ENCODE measurements around the gene FIG4. TPM values are rescaled to one million over a fixed set of nuclear protein-coding genes. Genes with fewer than 3 reads are reported as not detected.
"Not testable (repeated sequence)": the region's sequence is repeated elsewhere in the genome, so short reads cannot be mapped to it uniquely, and the experiment has no call there.

Gene FIG4
- polyA plus RNA-seq, 6 donors from 2014 or later = 59.0 to 124 (median 72.6) TPM

GRCh38 chr6:109821428-109821827, 130.3 kb downstream of the FIG4 start:
- no peak for DNase-seq
- H3K4me3 Mint-ChIP-seq = peak overlapping the region in 3 of 8 donors; percentile 74 to 83 (median 82)
- H3K9me3 Mint-ChIP-seq = no peaks in the 10 kb centered on the region
- peaks cover 20 to 30% of the 10 kb centered on the region in 2 donors for H3K36me3 Mint-ChIP-seq
- peaks cover 22 to 39% (median 27%) of the 10 kb centered on the region in 3 donors for H3K4me1 Mint-ChIP-seq
- peak overlapping the region in 5 of 6 donors; percentile 7 to 92 (median 79) for H3K27ac Mint-ChIP-seq
- no peak for ATAC-seq (ENCODE audit: low read depth in 2 of 2)
- no peaks in the 10 kb centered on the region for H3K27me3 Mint-ChIP-seq

- Mint-ChIP-seq H3K36me3 (peaks cover 41 to 50% of the 10 kb centered on the region in 2 donors), H3K4me3 (no peak overlapping the region), H3K27ac (no peak overlapping the region), H3K27me3 (no peaks in the 10 kb centered on the region), H3K4me1 (peaks cover 19 to 28% (median 27%) of the 10 kb centered on the region in 3 donors), H3K9me3 (peaks cover 0 to 3% (median 0%) of the 10 kb centered on the region in 7 donors)
- ATAC-seq (ENCODE audit: low read depth in 2 of 2) (no peak), DNase-seq (no peak)
Measured at GRCh38 chr6:109824105-109824504, 133.0 kb downstream of the FIG4 start.

- H3K4me3 Mint-ChIP-seq = no peak overlapping the region
- peaks cover 12 to 23% (median 16%) of the 10 kb centered on the region in 7 donors for H3K9me3 Mint-ChIP-seq
- H3K27ac Mint-ChIP-seq = no peak overlapping the region
- H3K4me1 Mint-ChIP-seq = peaks cover 0 to 5% (median 5%) of the 10 kb centered on the region in 3 donors
- H3K36me3 Mint-ChIP-seq = peaks cover 53 to 72% of the 10 kb centered on the region in 2 donors
- no peak for DNase-seq
- H3K27me3 Mint-ChIP-seq = no peaks in the 10 kb centered on the region
- ATAC-seq (ENCODE audit: low read depth in 2 of 2) = no peak
Measured at GRCh38 chr6:109826551-109826950, 135.5 kb downstream of the FIG4 start.

GRCh38 chr6:109831352-109831751, 140.3 kb downstream of the FIG4 start:
- not testable (repeated sequence) for H3K4me3 Mint-ChIP-seq; H3K27me3 Mint-ChIP-seq; DNase-seq; H3K27ac Mint-ChIP-seq; ATAC-seq (ENCODE audit: low read depth in 2 of 2); H3K4me1 Mint-ChIP-seq
- peaks cover 44 to 55% of the 10 kb centered on the region in 2 donors for H3K36me3 Mint-ChIP-seq
- H3K9me3 Mint-ChIP-seq = peaks cover 12 to 28% (median 17%) of the 10 kb centered on the region in 7 donors

GRCh38 chr6:109834131-109834530, 143.0 kb downstream of the FIG4 start:
- Mint-ChIP-seq H3K27me3 (no peaks in the 10 kb centered on the region), H3K4me3 (no peak overlapping the region), H3K27ac (no peak overlapping the region), H3K36me3 (peaks cover 20 to 34% of the 10 kb centered on the region in 2 donors), H3K9me3 (peaks cover 12 to 26% (median 16%) of the 10 kb centered on the region in 7 donors), H3K4me1 (peaks cover 0 to 8% (median 5%) of the 10 kb centered on the region in 3 donors)
- no peak for DNase-seq
- no peak for ATAC-seq (ENCODE audit: low read depth in 2 of 2)

GRCh38 chr6:109834595-109835437, 143.7 kb downstream of the FIG4 start:
- Mint-ChIP-seq H3K27me3 (no peaks in the 10 kb centered on the region), H3K36me3 (peaks cover 13 to 27% of the 10 kb centered on the region in 2 donors), H3K27ac (peak overlapping the region in 2 of 6 donors; percentile 34 to 47), H3K4me3 (no peak overlapping the region), H3K9me3 (peaks cover 9 to 19% (median 12%) of the 10 kb centered on the region in 7 donors), H3K4me1 (peaks cover 0 to 8% (median 5%) of the 10 kb centered on the region in 3 donors)
- no peak for DNase-seq
- no peak for ATAC-seq (ENCODE audit: low read depth in 2 of 2)

GRCh38 chr6:109840034-109840433, 148.9 kb downstream of the FIG4 start:
- no peak overlapping the region for H3K4me3 Mint-ChIP-seq
- no peaks in the 10 kb centered on the region for H3K27me3 Mint-ChIP-seq
- ATAC-seq (ENCODE audit: low read depth in 2 of 2) (no peak), DNase-seq (no peak)
- peaks cover 0 to 3% (median 0%) of the 10 kb centered on the region in 7 donors for H3K9me3 Mint-ChIP-seq
- H3K4me1 Mint-ChIP-seq = peaks cover 0 to 8% (median 5%) of the 10 kb centered on the region in 3 donors
- no peaks in the 10 kb centered on the region for H3K36me3 Mint-ChIP-seq
- peak overlapping the region in 1 of 6 donors; percentile 88 for H3K27ac Mint-ChIP-seq

- Mint-ChIP-seq H3K36me3 (no peaks in the 10 kb centered on the region), H3K27me3 (no peaks in the 10 kb centered on the region), H3K4me1 (peaks cover 0 to 8% (median 5%) of the 10 kb centered on the region in 3 donors), H3K27ac (no peak overlapping the region), H3K9me3 (peaks cover 0 to 4% (median 0%) of the 10 kb centered on the region in 7 donors), H3K4me3 (no peak overlapping the region)
- ATAC-seq (ENCODE audit: low read depth in 2 of 2) (no peak), DNase-seq (no peak)
Measured at GRCh38 chr6:109840796-109841195, 149.7 kb downstream of the FIG4 start.

GRCh38 chr6:109841869-109842268, 150.8 kb downstream of the FIG4 start:
- Mint-ChIP-seq H3K27ac (no peak overlapping the region), H3K4me1 (peaks cover 2 to 8% (median 5%) of the 10 kb centered on the region in 3 donors), H3K27me3 (no peaks in the 10 kb centered on the region), H3K9me3 (peaks cover 0 to 5% (median 0%) of the 10 kb centered on the region in 7 donors), H3K4me3 (no peak overlapping the region), H3K36me3 (no peaks in the 10 kb centered on the region)
- no peak for DNase-seq
- no peak for ATAC-seq (ENCODE audit: low read depth in 2 of 2)

GRCh38 chr6:109852713-109853112, 161.6 kb downstream of the FIG4 start:
- no peak overlapping the region for H3K27ac Mint-ChIP-seq
- H3K36me3 Mint-ChIP-seq = no peaks in the 10 kb centered on the region
- H3K4me1 Mint-ChIP-seq = peaks cover 4 to 21% (median 11%) of the 10 kb centered on the region in 3 donors
- no peaks in the 10 kb centered on the region for H3K27me3 Mint-ChIP-seq
- peak in 1 of 2 donors; percentile 33 for ATAC-seq (ENCODE audit: low read depth in 2 of 2)
- H3K4me3 Mint-ChIP-seq = no peak overlapping the region
- peaks cover 0 to 7% (median 0%) of the 10 kb centered on the region in 7 donors for H3K9me3 Mint-ChIP-seq
- DNase-seq = no peak

- Mint-ChIP-seq H3K4me3 (no peak overlapping the region), H3K27me3 (no peaks in the 10 kb centered on the region), H3K27ac (peak overlapping the region in 1 of 6 donors; percentile 16), H3K9me3 (peaks cover 0 to 7% (median 0%) of the 10 kb centered on the region in 7 donors), H3K4me1 (peaks cover 4 to 21% (median 11%) of the 10 kb centered on the region in 3 donors), H3K36me3 (no peaks in the 10 kb centered on the region)
- DNase-seq (no peak), ATAC-seq (ENCODE audit: low read depth in 2 of 2) (no peak)
Measured at GRCh38 chr6:109853426-109853825, 162.3 kb downstream of the FIG4 start.

- H3K36me3 Mint-ChIP-seq = no peaks in the 10 kb centered on the region
- no peak overlapping the region for H3K4me3 Mint-ChIP-seq
- peaks cover 4 to 21% (median 11%) of the 10 kb centered on the region in 3 donors for H3K4me1 Mint-ChIP-seq
- H3K27ac Mint-ChIP-seq = no peak overlapping the region
- H3K27me3 Mint-ChIP-seq = no peaks in the 10 kb centered on the region
- ATAC-seq (ENCODE audit: low read depth in 2 of 2) (no peak), DNase-seq (no peak)
- peaks cover 0 to 2% (median 0%) of the 10 kb centered on the region in 7 donors for H3K9me3 Mint-ChIP-seq
Measured at GRCh38 chr6:109853951-109854350, 162.9 kb downstream of the FIG4 start.

- Mint-ChIP-seq H3K4me3 (no peak overlapping the region), H3K4me1 (peaks cover 4 to 21% (median 11%) of the 10 kb centered on the region in 3 donors), H3K36me3 (peaks cover 0 to 3% of the 10 kb centered on the region in 2 donors), H3K27ac (no peak overlapping the region), H3K27me3 (peaks cover 0 to 5% (median 0%) of the 10 kb centered on the region in 3 donors), H3K9me3 (no peaks in the 10 kb centered on the region)
- DNase-seq = no peak
- no peak for ATAC-seq (ENCODE audit: low read depth in 2 of 2)
Measured at GRCh38 chr6:109854541-109855308, 163.6 kb downstream of the FIG4 start.
